Mesenchymal stem cell (in vitro differentiated cells and primary cell): Measurements from ENCODE around the gene RPS16. TPM values are rescaled to one million over a fixed set of nuclear protein-coding genes. Genes with fewer than 3 reads are reported as not detected.

ENCODE experiments used
- DNase-seq: peaks from one replicate; pipeline ENCODE4 v3.0.0-alpha.2; 2013
- H2AFZ ChIP-seq: one replicate; pipeline ENCODE4 v1.6.1; 2013; ENCODE audit warnings: low read depth, mild to moderate bottlenecking, control low read depth, inconsistent platforms, low read length, moderate library complexity
- H2AK5ac ChIP-seq: 2 replicates; pipeline ENCODE4 v1.6.1; 2013; ENCODE audit warnings: low read length, moderate library complexity, mild to moderate bottlenecking, inconsistent platforms; ENCODE audit not compliant: severe bottlenecking
- H2BK120ac ChIP-seq: one replicate; pipeline ENCODE4 v1.6.1; 2013; ENCODE audit warnings: low read depth, mild to moderate bottlenecking, inconsistent platforms, low read length, moderate library complexity
- H2BK12ac ChIP-seq, 2 experiments: one replicate each; pipeline ENCODE4 v1.6.1; 2013; ENCODE audit warnings: inconsistent platforms in 2 of 2, low read length in 2 of 2, mild to moderate bottlenecking in 2 of 2, moderate library complexity in 2 of 2, control low read depth in 1 of 2
- H2BK15ac ChIP-seq: one replicate; pipeline ENCODE4 v1.6.1; 2013; ENCODE audit warnings: mild to moderate bottlenecking, low read depth, inconsistent platforms; ENCODE audit not compliant: poor library complexity, severe bottlenecking
- H2BK5ac ChIP-seq: 2 replicates; pipeline ENCODE4 v1.6.1; 2013; ENCODE audit warnings: low read depth, mild to moderate bottlenecking, low read length, control low read depth, inconsistent platforms; ENCODE audit not compliant: poor library complexity, severe bottlenecking
- H3K14ac ChIP-seq, 2 experiments: one replicate each; pipeline ENCODE4 v1.6.1; 2013; ENCODE audit warnings: inconsistent platforms in 2 of 2, low read length in 2 of 2, control low read depth in 1 of 2, mild to moderate bottlenecking in 1 of 2, moderate library complexity in 1 of 2
- H3K18ac ChIP-seq, 2 experiments: one replicate each; pipeline ENCODE4 v1.6.1; 2013; ENCODE audit warnings: inconsistent platforms in 2 of 2, low read length in 2 of 2, control low read depth in 1 of 2, low read depth in 1 of 2, mild to moderate bottlenecking in 1 of 2
- H3K23ac ChIP-seq, 2 experiments: one replicate each; pipeline ENCODE4 v1.6.1; 2013; ENCODE audit warnings: inconsistent platforms in 2 of 2, low read length in 2 of 2, mild to moderate bottlenecking in 2 of 2, moderate library complexity in 2 of 2, control low read depth in 1 of 2
- H3K27ac ChIP-seq: 2 replicates; pipeline ENCODE4 v1.5.1; 2013; ENCODE audit warnings: mild to moderate bottlenecking, moderate library complexity, low read length, control low read depth, inconsistent platforms; ENCODE audit not compliant: poor library complexity, severe bottlenecking
- H3K27me3 ChIP-seq, 2 experiments: 2 replicates each; pipeline versions ENCODE4 v1.6.1 to v1.7.0; 2013; ENCODE audit warnings: low read length in 2 of 2, mild to moderate bottlenecking in 2 of 2, moderate library complexity in 2 of 2, control low read depth in 1 of 2, inconsistent platforms in 1 of 2; ENCODE audit not compliant: control insufficient read depth in 1 of 2, insufficient read depth in 1 of 2
- H3K36me3 ChIP-seq, 2 experiments: 2 replicates each; pipeline versions ENCODE4 v1.6.1 to v1.7.0; 2013; ENCODE audit warnings: low read length in 2 of 2, control low read depth in 1 of 2, inconsistent platforms in 1 of 2, low read depth in 1 of 2, mild to moderate bottlenecking in 1 of 2; ENCODE audit not compliant: insufficient read depth in 2 of 2, control insufficient read depth in 1 of 2
- H3K4ac ChIP-seq, 2 experiments: one replicate each; pipeline ENCODE4 v1.6.1; 2013; ENCODE audit warnings: inconsistent platforms in 2 of 2, low read length in 2 of 2, mild to moderate bottlenecking in 2 of 2, moderate library complexity in 2 of 2, control low read depth in 1 of 2, low read depth in 1 of 2
- H3K4me1 ChIP-seq: 2 replicates; pipeline ENCODE4 v1.6.1; 2013; ENCODE audit warnings: low read depth, low read length, control low read depth; ENCODE audit not compliant: control insufficient read depth, insufficient read depth
- H3K4me2 ChIP-seq: 2 replicates; pipeline ENCODE4 v1.6.1; 2013; ENCODE audit warnings: low read length, mild to moderate bottlenecking, inconsistent platforms; ENCODE audit not compliant: poor library complexity, severe bottlenecking
- H3K4me3 ChIP-seq, 2 experiments: 2 replicates each; pipeline versions ENCODE4 v1.5.1 to v1.7.0; 2013; ENCODE audit warnings: low read length in 2 of 2, mild to moderate bottlenecking in 2 of 2, control low read depth in 1 of 2, low read depth in 1 of 2; ENCODE audit not compliant: insufficient read depth in 1 of 2
- H3K79me1 ChIP-seq: replicated peaks from 2 replicates; pipeline ENCODE4 v1.6.1; 2013; ENCODE audit warnings: mild to moderate bottlenecking, control low read depth, low read length, inconsistent platforms; ENCODE audit not compliant: poor library complexity, severe bottlenecking
- H3K9ac ChIP-seq: 2 replicates; pipeline ENCODE4 v1.7.0; 2013; ENCODE audit warnings: mild to moderate bottlenecking, low read length, moderate library complexity
- H3K9me3 ChIP-seq: 2 replicates; pipeline ENCODE4 v1.7.0; 2013; ENCODE audit warnings: mild to moderate bottlenecking, low read length; ENCODE audit not compliant: control insufficient read depth
- H4K8ac ChIP-seq: one replicate; pipeline ENCODE4 v1.6.1; 2013; ENCODE audit warnings: inconsistent platforms, mild to moderate bottlenecking, low read length, moderate library complexity
- H4K91ac ChIP-seq: one replicate; pipeline ENCODE4 v1.6.1; 2013; ENCODE audit warnings: mild to moderate bottlenecking, low read length, inconsistent platforms
- WGBS: methylation state at CpG from one replicate; pipeline ENCODE4 v1.1.7; 2013; ENCODE audit warnings: mixed read lengths; 5-methylcytosine and 5-hydroxymethylcytosine counted together
- polyA plus RNA-seq, 2 experiments: library from polyadenylated mRNA; stranded (reverse); fragments of 200-250 nt; gene quantifications; one replicate each; pipeline ENCODE4 v1.2.3, GENCODE V29; 2013

RPS16 gene
- polyA plus RNA-seq (2013, experiment 1 of 2) = 3,108 TPM
- polyA plus RNA-seq (2013, experiment 2 of 2) = 3,178 TPM

- peak within 1 kb of the TSS; percentile 29 for H2BK15ac ChIP-seq
- H4K91ac ChIP-seq = peak within 1 kb of the TSS; percentile 77
- peak within 1 kb of the TSS; percentile 86 for H4K8ac ChIP-seq
- no peak within 1 kb of the TSS for H2AFZ ChIP-seq
- peak within 1 kb of the TSS; percentile 82 for H3K4me2 ChIP-seq
- peak within 1 kb of the TSS; percentile 77 for H2AK5ac ChIP-seq
- peaks cover 33 to 35% of the 10 kb centered on the region in 2 experiments for H3K36me3 ChIP-seq
- H3K4ac ChIP-seq = peak within 1 kb of the TSS; percentile 57 to 97
- H2BK5ac ChIP-seq = peak within 1 kb of the TSS; percentile 87
- peak; percentile 97 for DNase-seq
- H3K14ac ChIP-seq = peak within 1 kb of the TSS in 1 of 2 experiments; percentile 95
- WGBS = 1% methylated on average over 49 of the region's 61 CpGs
- H3K4me3 ChIP-seq = peak within 1 kb of the TSS; percentile 99
- no peak within 1 kb of the TSS for H3K23ac ChIP-seq
- H3K4me1 ChIP-seq = peaks cover 24% of the 10 kb centered on the region
- peak within 1 kb of the TSS; percentile 88 to 93 for H3K18ac ChIP-seq
- no peaks in the 10 kb centered on the region for H3K27me3 ChIP-seq
- no peaks in the 10 kb centered on the region for H3K9me3 ChIP-seq
- H2BK12ac ChIP-seq = peak within 1 kb of the TSS in 1 of 2 experiments; percentile 35
- H3K27ac ChIP-seq = peak within 1 kb of the TSS; percentile 85
- H3K9ac ChIP-seq = peak within 1 kb of the TSS; percentile 99
- H3K79me1 ChIP-seq = peaks cover 13% of the 10 kb centered on the region
- peak within 1 kb of the TSS; percentile 64 for H2BK120ac ChIP-seq
Observed at GRCh38 chr19:39435499-39436349, at the start of gene RPS16. Gene RPS16 (minus strand): TSS chr19:39435949. CDS start chr19:39435895, 54 bp downstream.

GRCh38 chr19:39483141-39483540 is 47.4 kb upstream of the RPS16 start:
- Histone ChIP-seq H2AK5ac (no peak overlapping the region), H4K8ac (no peak overlapping the region), H3K79me1 (peaks cover 35% of the 10 kb centered on the region), H3K4me1 (peaks cover 12% of the 10 kb centered on the region), H2BK15ac (no peak overlapping the region), H3K18ac (no peak overlapping the region), H3K9ac (peak overlapping the region; percentile 21), H2BK12ac (no peak overlapping the region), H3K9me3 (no peaks in the 10 kb centered on the region), H4K91ac (no peak overlapping the region), H3K4ac (no peak overlapping the region), H3K4me3 (no peak overlapping the region), H3K14ac (no peak overlapping the region), H3K27me3 (no peaks in the 10 kb centered on the region), H2BK5ac (no peak overlapping the region), H3K4me2 (no peak overlapping the region), H3K23ac (no peak overlapping the region), H3K27ac (no peak overlapping the region), H2BK120ac (no peak overlapping the region), H3K36me3 (peaks cover 34 to 45% of the 10 kb centered on the region in 2 experiments), H2AFZ (no peak overlapping the region)
- 92% methylated on average over 2 of the region's 6 CpGs for WGBS
- DNase-seq = no peak

- Histone ChIP-seq H3K27me3 (no peaks in the 10 kb centered on the region), H3K27ac (no peak overlapping the region), H3K4me2 (peak overlapping the region; percentile 78), H3K4ac (no peak overlapping the region), H2AFZ (no peak overlapping the region), H3K4me1 (peaks cover 12% of the 10 kb centered on the region), H3K14ac (no peak overlapping the region), H2BK15ac (no peak overlapping the region), H4K91ac (no peak overlapping the region), H3K18ac (no peak overlapping the region), H2BK12ac (no peak overlapping the region), H3K9me3 (no peaks in the 10 kb centered on the region), H3K23ac (no peak overlapping the region), H3K9ac (peak overlapping the region; percentile 99), H2BK120ac (no peak overlapping the region), H3K36me3 (peaks cover 29 to 40% of the 10 kb centered on the region in 2 experiments), H2AK5ac (no peak overlapping the region), H2BK5ac (no peak overlapping the region), H3K4me3 (peak overlapping the region; percentile 84 to 99), H3K79me1 (peaks cover 30% of the 10 kb centered on the region), H4K8ac (no peak overlapping the region)
- 78% methylated on average over 11 of the region's 11 CpGs for WGBS
- DNase-seq = no peak
Observed at GRCh38 chr19:39481676-39482075, 45.9 kb upstream of the RPS16 start.

DNA sequence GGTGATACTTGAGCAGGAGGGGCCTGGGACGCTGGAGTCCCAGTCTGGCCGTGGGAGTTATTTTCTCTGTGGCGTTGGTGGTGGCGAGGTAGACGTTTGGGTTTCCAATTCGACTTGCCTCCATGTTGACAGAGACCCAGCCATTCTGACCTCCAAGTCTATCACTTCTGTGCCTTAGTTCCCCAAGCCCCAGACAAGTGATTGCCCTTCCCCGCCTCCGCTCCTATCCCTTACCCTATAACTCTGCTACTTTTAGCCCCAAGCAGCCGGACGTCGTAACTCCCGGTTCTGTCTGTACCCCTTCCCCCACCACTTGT is 45.4 kb upstream of the RPS16 start:
- WGBS = 2% methylated on average over 12 of the region's 12 CpGs
- H3K4me2 ChIP-seq = peak overlapping the region; percentile 78
- peak; percentile 22 for DNase-seq

More for the DNA sequence above, 45.4 kb upstream of the RPS16 start:
- H3K4ac ChIP-seq = peak overlapping the region in 1 of 2 experiments; percentile 96
- H2AK5ac ChIP-seq = no peak overlapping the region
- peaks cover 27% of the 10 kb centered on the region for H3K79me1 ChIP-seq
- peak overlapping the region; percentile 35 for H2BK120ac ChIP-seq
- peaks cover 28 to 40% of the 10 kb centered on the region in 2 experiments for H3K36me3 ChIP-seq
- no peak overlapping the region for H3K14ac ChIP-seq
- no peak overlapping the region for H2BK12ac ChIP-seq
- H3K27me3 ChIP-seq = no peaks in the 10 kb centered on the region
- peak overlapping the region in 1 of 2 experiments; percentile 98 for H3K18ac ChIP-seq
- H3K27ac ChIP-seq = no peak overlapping the region
- no peak overlapping the region for H2BK5ac ChIP-seq
- H3K9ac ChIP-seq = peak overlapping the region; percentile 99
- peaks cover 12% of the 10 kb centered on the region for H3K4me1 ChIP-seq
- no peak overlapping the region for H3K23ac ChIP-seq
- H4K8ac ChIP-seq = no peak overlapping the region
- H4K91ac ChIP-seq = peak overlapping the region; percentile 70
- H3K9me3 ChIP-seq = no peaks in the 10 kb centered on the region
- H3K4me3 ChIP-seq = peak overlapping the region; percentile 84 to 99
- H2BK15ac ChIP-seq = no peak overlapping the region
- H2AFZ ChIP-seq = no peak overlapping the region
